Mesothelial cell of epicardium (in vitro differentiated cells): ENCODE data around the gene CROCC2. TPM values are rescaled to one million over a fixed set of nuclear protein-coding genes. Genes with fewer than 3 reads are reported as not detected.

Experiments used
- DNase-seq, 2 experiments: peaks; one replicate each; pipeline ENCODE4 v3.0.0; 2021; ENCODE audit warnings: low spot score in 2 of 2; ENCODE audit not compliant: unreplicated experiment in 2 of 2
- H3K27ac Mint-ChIP-seq: 2 replicates; pipeline ENCODE4 v1.8.0; 2021; ENCODE audit warnings: mixed read lengths
- H3K27me3 Mint-ChIP-seq: 2 replicates; pipeline ENCODE4 v1.8.0; 2021; ENCODE audit warnings: low read depth, mixed read lengths
- H3K36me3 Mint-ChIP-seq: 2 replicates; pipeline ENCODE4 v1.8.0; 2021; ENCODE audit warnings: mixed read lengths
- H3K4me1 Mint-ChIP-seq: 2 replicates; pipeline ENCODE4 v1.8.0; 2021; ENCODE audit warnings: mixed read lengths
- H3K4me3 Mint-ChIP-seq: 2 replicates; pipeline ENCODE4 v1.8.0; 2021; ENCODE audit warnings: mild to moderate bottlenecking, moderate library complexity, mixed read lengths
- H3K9me3 Mint-ChIP-seq: 2 replicates; pipeline ENCODE4 v1.8.0; 2021; ENCODE audit warnings: mixed read lengths
- total RNA-seq: library from RNA; stranded (reverse); gene quantifications from 3 replicates; pipeline ENCODE4 v1.2.1, GENCODE V29; 2021
- TF ChIP-seq, protein P1 (sequence below): fragments of 200-600 bp; sonication (generic); IDR thresholded peaks from one replicate; pipeline ENCODE4 v1.5.0; 2021; ENCODE audit warnings: antibody characterized with exemption; ENCODE audit not compliant: unreplicated experiment

Gene CROCC2
- total RNA-seq, 1 donor from 2014 or later, result 0.16 TPM

- DNase-seq, result peak in 1 of 2 experiments; percentile 11
- Mint-ChIP-seq H3K9me3 (no peaks in the 10 kb centered on the region), H3K27me3 (no peaks in the 10 kb centered on the region)
These were observed 108.1 kb downstream of the CROCC2 start for GRCh38 chr2:241014224-241014623.

DNA sequence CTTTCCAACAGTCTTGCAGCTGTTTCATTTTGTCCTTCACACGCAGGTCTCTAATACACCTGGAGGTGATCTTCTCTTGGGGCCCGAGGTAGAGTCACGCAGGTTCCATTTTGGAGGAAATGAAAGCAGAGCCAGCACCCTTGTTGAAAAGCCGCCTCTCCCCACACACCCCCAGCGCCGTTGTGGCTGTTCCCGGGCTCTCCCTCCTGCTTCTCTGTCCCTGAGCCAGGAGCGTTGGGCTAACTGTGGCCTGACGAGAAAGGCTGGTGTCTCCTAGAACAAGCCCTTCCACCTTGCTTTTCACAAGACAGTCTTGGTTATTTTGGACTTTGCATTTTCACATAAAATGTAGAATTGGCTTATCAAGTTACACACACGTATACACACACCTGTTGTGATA is 108.6 kb downstream of the CROCC2 start:
- no peak overlapping the region for H3K4me3 Mint-ChIP-seq
- H3K4me1 Mint-ChIP-seq, result peaks cover 7% of the 10 kb centered on the region
- DNase-seq, result peak in 1 of 2 experiments; percentile 24
- H3K27me3 Mint-ChIP-seq, result no peaks in the 10 kb centered on the region
- no peaks in the 10 kb centered on the region for H3K36me3 Mint-ChIP-seq
- TF ChIP-seq, protein P1, sequence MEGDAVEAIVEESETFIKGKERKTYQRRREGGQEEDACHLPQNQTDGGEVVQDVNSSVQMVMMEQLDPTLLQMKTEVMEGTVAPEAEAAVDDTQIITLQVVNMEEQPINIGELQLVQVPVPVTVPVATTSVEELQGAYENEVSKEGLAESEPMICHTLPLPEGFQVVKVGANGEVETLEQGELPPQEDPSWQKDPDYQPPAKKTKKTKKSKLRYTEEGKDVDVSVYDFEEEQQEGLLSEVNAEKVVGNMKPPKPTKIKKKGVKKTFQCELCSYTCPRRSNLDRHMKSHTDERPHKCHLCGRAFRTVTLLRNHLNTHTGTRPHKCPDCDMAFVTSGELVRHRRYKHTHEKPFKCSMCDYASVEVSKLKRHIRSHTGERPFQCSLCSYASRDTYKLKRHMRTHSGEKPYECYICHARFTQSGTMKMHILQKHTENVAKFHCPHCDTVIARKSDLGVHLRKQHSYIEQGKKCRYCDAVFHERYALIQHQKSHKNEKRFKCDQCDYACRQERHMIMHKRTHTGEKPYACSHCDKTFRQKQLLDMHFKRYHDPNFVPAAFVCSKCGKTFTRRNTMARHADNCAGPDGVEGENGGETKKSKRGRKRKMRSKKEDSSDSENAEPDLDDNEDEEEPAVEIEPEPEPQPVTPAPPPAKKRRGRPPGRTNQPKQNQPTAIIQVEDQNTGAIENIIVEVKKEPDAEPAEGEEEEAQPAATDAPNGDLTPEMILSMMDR, result no peak
- no peak overlapping the region for H3K27ac Mint-ChIP-seq
- H3K9me3 Mint-ChIP-seq, result no peaks in the 10 kb centered on the region

More at GRCh38 chr2:241014224-241014623, 108.1 kb downstream of the CROCC2 start:
- H3K4me3 Mint-ChIP-seq, result no peak overlapping the region
- H3K4me1 Mint-ChIP-seq, result peaks cover 11% of the 10 kb centered on the region
- H3K36me3 Mint-ChIP-seq, result no peaks in the 10 kb centered on the region
- TF ChIP-seq, protein P1, result no peak
- no peak overlapping the region for H3K27ac Mint-ChIP-seq

DNA sequence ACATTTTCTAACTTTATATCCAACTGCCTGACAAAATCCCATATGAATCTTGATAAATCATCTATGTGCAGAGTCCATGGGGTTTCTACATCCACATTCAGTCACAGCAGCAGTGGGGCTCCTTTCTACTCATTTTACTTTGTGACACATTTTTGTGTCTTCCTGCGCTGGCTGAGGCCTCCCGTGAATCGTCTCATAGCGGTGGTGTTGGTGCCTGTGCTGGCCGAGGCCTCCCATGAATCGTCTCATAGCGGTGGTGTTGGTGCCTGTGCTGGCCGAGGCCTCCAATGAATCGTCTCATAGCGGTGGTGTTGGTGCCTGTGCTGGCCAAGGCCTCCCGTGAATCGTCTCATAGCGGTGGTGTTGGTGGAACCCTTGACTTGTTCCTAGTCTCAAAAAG is 109.3 kb downstream of the CROCC2 start:
- H3K9me3 Mint-ChIP-seq, result no peaks in the 10 kb centered on the region
- H3K4me1 Mint-ChIP-seq, result peaks cover under 1% of the 10 kb centered on the region
- DNase-seq, result peak in 1 of 2 experiments; percentile 33
- H3K27me3 Mint-ChIP-seq, result no peaks in the 10 kb centered on the region
- H3K27ac Mint-ChIP-seq, result no peak overlapping the region
- TF ChIP-seq, protein P1, result no peak
- H3K36me3 Mint-ChIP-seq, result no peaks in the 10 kb centered on the region
- no peak overlapping the region for H3K4me3 Mint-ChIP-seq

- Mint-ChIP-seq H3K4me1 (no peaks in the 10 kb centered on the region), H3K9me3 (peaks cover 13% of the 10 kb centered on the region)
- DNase-seq, result no peak
These were observed 111.2 kb downstream of the CROCC2 start for GRCh38 chr2:241017228-241017940.

DNA sequence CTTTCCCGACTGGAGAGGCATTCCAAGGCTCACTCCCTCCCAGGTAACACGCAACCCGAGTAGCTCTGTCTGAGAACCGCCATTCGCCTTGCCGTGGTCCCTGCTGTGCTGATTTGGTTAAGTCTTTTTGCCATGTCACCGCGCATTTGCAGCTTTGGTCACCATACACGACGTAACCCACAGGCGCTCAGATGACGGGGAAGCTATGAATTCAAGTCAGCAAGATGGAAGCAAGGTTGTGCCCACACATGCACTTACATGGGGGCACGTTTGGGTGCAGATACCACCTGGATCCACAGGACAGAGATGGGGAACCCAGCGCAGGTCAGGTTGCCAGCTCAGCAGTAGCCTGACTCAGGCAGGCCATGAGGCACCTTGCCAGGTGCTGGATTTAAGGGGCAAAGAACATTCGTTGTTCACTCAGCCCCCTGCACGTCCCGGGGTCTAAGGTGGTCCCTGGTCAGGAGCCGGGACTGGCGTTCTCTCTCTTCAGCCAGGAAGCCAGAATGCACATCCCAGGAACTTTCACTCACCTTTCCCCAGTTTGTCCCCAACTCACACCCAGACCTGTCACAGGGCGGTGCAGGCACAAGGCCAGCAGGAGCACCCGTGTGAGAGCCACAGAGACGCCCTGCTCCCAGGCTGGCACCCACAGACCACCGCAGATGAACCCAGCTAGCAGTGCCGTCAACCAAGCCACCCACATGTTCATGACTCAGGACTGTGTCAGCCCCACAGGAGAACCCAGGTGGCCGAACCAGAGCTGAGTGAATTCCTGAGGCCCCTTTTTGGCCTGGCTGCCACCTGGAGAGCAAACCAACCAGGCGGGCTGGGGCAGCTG is 112.1 kb downstream of the CROCC2 start:
- no peaks in the 10 kb centered on the region for H3K36me3 Mint-ChIP-seq
- TF ChIP-seq, protein P1, result no peak
- no peaks in the 10 kb centered on the region for H3K4me1 Mint-ChIP-seq
- no peak overlapping the region for H3K27ac Mint-ChIP-seq
- peaks cover 1% of the 10 kb centered on the region for H3K27me3 Mint-ChIP-seq
- H3K4me3 Mint-ChIP-seq, result no peak overlapping the region
- peak in 1 of 2 experiments; percentile 18 for DNase-seq
- H3K9me3 Mint-ChIP-seq, result peaks cover 18% of the 10 kb centered on the region

More at GRCh38 chr2:241017228-241017940, 111.2 kb downstream of the CROCC2 start:
- Mint-ChIP-seq H3K27me3 (peaks cover 1% of the 10 kb centered on the region), H3K36me3 (no peaks in the 10 kb centered on the region), H3K4me3 (no peak overlapping the region), H3K27ac (no peak overlapping the region)
- TF ChIP-seq, protein P1, result no peak
